GM23248 (cell line): Measurements from ENCODE around the gene SALL3. TPM values are rescaled to one million over a fixed set of nuclear protein-coding genes. Genes with fewer than 3 reads are reported as not detected.

Experiments used
- DNase-seq: peaks from one replicate; pipeline ENCODE4 v3.0.0-alpha.2; 2015
- H2AFZ ChIP-seq: fragments of 200-600 bp; sonication (generic); 2 replicates; pipeline ENCODE4 v1.6.1; 2016; ENCODE audit warnings: antibody characterized with exemption
- H3F3A ChIP-seq: fragments of 200-600 bp; sonication (generic); 2 replicates; pipeline ENCODE4 v1.6.1; 2016; ENCODE audit warnings: mild to moderate bottlenecking, antibody characterized with exemption, mixed run types; ENCODE audit not compliant: insufficient read depth
- H3K27ac ChIP-seq: fragments of 200-600 bp; sonication (generic); 2 replicates; pipeline ENCODE4 v1.5.1; 2016; ENCODE audit warnings: mild to moderate bottlenecking
- H3K27me3 ChIP-seq: fragments of 200-600 bp; sonication (generic); replicated peaks from 2 replicates; pipeline ENCODE4 v1.6.1; 2016; ENCODE audit warnings: mild to moderate bottlenecking; ENCODE audit not compliant: insufficient read depth
- H3K36me3 ChIP-seq: fragments of 200-600 bp; sonication (generic); 2 replicates; pipeline ENCODE4 v1.6.1; 2016; ENCODE audit warnings: low read depth, mild to moderate bottlenecking
- H3K4me1 ChIP-seq: fragments of 200-600 bp; sonication (generic); 2 replicates; pipeline ENCODE4 v1.6.1; 2016; ENCODE audit warnings: mild to moderate bottlenecking; ENCODE audit not compliant: insufficient read depth
- H3K4me2 ChIP-seq: fragments of 200-600 bp; sonication (generic); one replicate; pipeline ENCODE4 v1.6.1; 2016; ENCODE audit warnings: mild to moderate bottlenecking; ENCODE audit not compliant: unreplicated experiment
- H3K4me3 ChIP-seq: fragments of 200-600 bp; sonication (generic); 2 replicates; pipeline ENCODE4 v1.5.1; 2016; ENCODE audit warnings: mild to moderate bottlenecking
- H3K79me2 ChIP-seq: fragments of 200-600 bp; sonication (generic); 2 replicates; pipeline ENCODE4 v1.6.1; 2016; ENCODE audit warnings: mild to moderate bottlenecking; ENCODE audit not compliant: insufficient read depth
- H3K9ac ChIP-seq: fragments of 200-600 bp; sonication (generic); 2 replicates; pipeline ENCODE4 v1.6.1; 2016; ENCODE audit warnings: mild to moderate bottlenecking
- H3K9me2 ChIP-seq: fragments of 200-600 bp; sonication (generic); 2 replicates; pipeline ENCODE4 v1.6.1; 2016; ENCODE audit warnings: mixed run types, mild to moderate bottlenecking, moderate library complexity; ENCODE audit not compliant: insufficient read depth
- H3K9me3 ChIP-seq: fragments of 200-600 bp; sonication (generic); one replicate; pipeline ENCODE4 v1.6.1; 2017; ENCODE audit warnings: low read depth
- H4K20me1 ChIP-seq: fragments of 200-600 bp; sonication (generic); 2 replicates; pipeline ENCODE4 v1.6.0; 2016; ENCODE audit not compliant: insufficient read depth
- EZH2 ChIP-seq: fragments of 200-600 bp; sonication (generic); IDR thresholded peaks from 2 replicates; pipeline ENCODE4 v1.6.1; 2018; ENCODE audit warnings: antibody characterized with exemption, mild to moderate bottlenecking; ENCODE audit not compliant: insufficient read depth, poor library complexity, severe bottlenecking
- EZH2phosphoT487 ChIP-seq: fragments of 200-600 bp; sonication (generic); IDR thresholded peaks from 2 replicates; pipeline ENCODE4 v1.6.1; 2018; ENCODE audit warnings: antibody characterized with exemption, moderate library complexity, mild to moderate bottlenecking, low read depth; ENCODE audit not compliant: insufficient read depth
- WGBS, 2 experiments: methylation state at CpG; one replicate each; pipeline ENCODE4 v1.1.6; 2015 to 2017; ENCODE audit warnings: low lambda C conversion rate in 2 of 2, low coverage in 1 of 2; ENCODE audit errors: missing lambda C conversion rate in 2 of 2; 5-methylcytosine and 5-hydroxymethylcytosine counted together
- in situ Hi-C: fragments of 300-500 bp; cut with MboI; formaldehyde crosslinking; loops from 2 replicates; pipeline ENCODE4 v1.15.0; 2020
- polyA plus RNA-seq: library from polyadenylated mRNA; unstranded; fragments of >200 nt; fragmentation: Nextera tagmentation; extraction: Ambion mirVana; gene quantifications from 2 replicates; pipeline ENCODE4 v1.2.1, GENCODE V29; 2016
- total RNA-seq: library from RNA; depleted of rRNA; stranded (reverse); fragments of >200 nt; shearing (Covaris generic); gene quantifications from 2 replicates; pipeline ENCODE4 v1.2.3, GENCODE V29; 2014; rRNA removed

Gene SALL3
- total and polyA plus RNA-seq, 2 experiments from 2014 or later = not detected

- no peak for DNase-seq
- Histone ChIP-seq H3F3A (no peaks in the 10 kb centered on the region), H4K20me1 (no peaks in the 10 kb centered on the region), H3K9me2 (no peaks in the 10 kb centered on the region), H3K9ac (no peak overlapping the region), H3K79me2 (no peaks in the 10 kb centered on the region), H3K4me2 (no peak overlapping the region), H3K9me3 (no peaks in the 10 kb centered on the region), H3K27ac (no peak overlapping the region), H3K27me3 (no peaks in the 10 kb centered on the region), H2AFZ (no peak overlapping the region), H3K4me1 (no peaks in the 10 kb centered on the region), H3K4me3 (no peak overlapping the region), H3K36me3 (no peaks in the 10 kb centered on the region)
- WGBS, 2 experiments = 83 to 84% methylated on average over 35 to 36 of the region's 36 CpGs
- TF ChIP-seq EZH2phosphoT487 = no peak
- no peak for TF ChIP-seq EZH2
- in situ Hi-C loops = no loop called here
Observed at GRCh38 chr18:79047556-79048244, 68.1 kb downstream of the SALL3 start.

GRCh38 chr18:79048245-79048632 is 68.6 kb downstream of the SALL3 start:
- no peaks in the 10 kb centered on the region for H3K9me3 ChIP-seq
- H3K9ac ChIP-seq = no peak overlapping the region
- no peaks in the 10 kb centered on the region for H4K20me1 ChIP-seq
- in situ Hi-C loops = no loop called here
- no peaks in the 10 kb centered on the region for H3K9me2 ChIP-seq
- no peaks in the 10 kb centered on the region for H3K27me3 ChIP-seq
- DNase-seq = no peak
- H3F3A ChIP-seq = no peaks in the 10 kb centered on the region
- no peaks in the 10 kb centered on the region for H3K79me2 ChIP-seq
- no peaks in the 10 kb centered on the region for H3K4me1 ChIP-seq
- H3K36me3 ChIP-seq = no peaks in the 10 kb centered on the region
- 66 to 76% methylated on average over 8 of the region's 8 CpGs for WGBS, 2 experiments
- H3K4me2 ChIP-seq = no peak overlapping the region
- H2AFZ ChIP-seq = no peak overlapping the region
- no peak overlapping the region for H3K4me3 ChIP-seq
- TF ChIP-seq EZH2 = no peak
- no peak overlapping the region for H3K27ac ChIP-seq

- no peaks in the 10 kb centered on the region for H3K79me2 ChIP-seq
- no peaks in the 10 kb centered on the region for H4K20me1 ChIP-seq
- in situ Hi-C loops = no loop called here
- H3K4me3 ChIP-seq = no peak overlapping the region
- TF ChIP-seq EZH2 = no peak
- TF ChIP-seq EZH2phosphoT487 = no peak
- no peaks in the 10 kb centered on the region for H3K36me3 ChIP-seq
- H3K27ac ChIP-seq = no peak overlapping the region
- no peak overlapping the region for H3K4me2 ChIP-seq
- no peak overlapping the region for H2AFZ ChIP-seq
- H3K9me2 ChIP-seq = no peaks in the 10 kb centered on the region
- no peak for DNase-seq
- H3K27me3 ChIP-seq = no peaks in the 10 kb centered on the region
- 28 to 39% methylated on average over 3 of the region's 3 CpGs for WGBS, 2 experiments
- H3K4me1 ChIP-seq = no peaks in the 10 kb centered on the region
- H3K9ac ChIP-seq = no peak overlapping the region
- H3F3A ChIP-seq = no peaks in the 10 kb centered on the region
- H3K9me3 ChIP-seq = no peaks in the 10 kb centered on the region
Observed at GRCh38 chr18:79049506-79049905, 69.9 kb downstream of the SALL3 start.

Other genes with a start within 250 kb of the SALL3 start
- gene ATP9B, start 89.6 kb downstream of the SALL3 start, total RNA-seq = 12.8 and 29.6 TPM in 2 replicates
- gene ATP9B, start 89.6 kb downstream of the SALL3 start, polyA plus RNA-seq = 8.5 and 9.3 TPM in 2 replicates